ENCODE measurements around the gene URB2.
"Not testable (repeated sequence)": the region's sequence is repeated elsewhere in the genome, so short reads cannot be mapped to it uniquely, and the experiment has no call there.

Gene URB2

GRCh38 chr1:229617351-229618100, 8.5 kb upstream of the URB2 start:
- no peak for DNase-seq

- no peak for DNase-seq
These were observed 7.0 kb upstream of the URB2 start for GRCh38 chr1:229619002-229619401.

- DNase-seq = no peak
These were observed 6.4 kb upstream of the URB2 start for GRCh38 chr1:229619614-229620013.

GRCh38 chr1:229620876-229621275, 5.2 kb upstream of the URB2 start:
- peak; percentile 47 for DNase-seq

- DNase-seq = peak; percentile 44
These were observed 4.4 kb upstream of the URB2 start for GRCh38 chr1:229621663-229622062.

GRCh38 chr1:229622641-229623120, 3.4 kb upstream of the URB2 start:
- not testable (repeated sequence) for DNase-seq

- DNase-seq = no peak
These were observed 2.8 kb upstream of the URB2 start for GRCh38 chr1:229623225-229623624.

GRCh38 chr1:229623838-229624237, 2.2 kb upstream of the URB2 start:
- DNase-seq = no peak

GRCh38 chr1:229624521-229625070, 1.5 kb upstream of the URB2 start:
- no peak for DNase-seq

GRCh38 chr1:229625071-229625914, 754 bp upstream of the URB2 start:
- DNase-seq = peak; percentile 38

GRCh38 chr1:229627003-229627402, 956 bp downstream of the URB2 start:
- DNase-seq = no peak

- peak; percentile 78 for DNase-seq
These were observed 3.2 kb downstream of the URB2 start for GRCh38 chr1:229629261-229629660.

GRCh38 chr1:229631148-229631547, 5.1 kb downstream of the URB2 start:
- no peak for DNase-seq

GRCh38 chr1:229631966-229632365, 5.9 kb downstream of the URB2 start:
- no peak for DNase-seq

GRCh38 chr1:229636042-229636441, 10.0 kb downstream of the URB2 start:
- no peak for DNase-seq

- no peak for DNase-seq
These were observed 11.7 kb downstream of the URB2 start for GRCh38 chr1:229637746-229638145.

- DNase-seq = no peak
These were observed 14.4 kb downstream of the URB2 start for GRCh38 chr1:229640455-229640854.

GRCh38 chr1:229641306-229641705, 15.3 kb downstream of the URB2 start:
- DNase-seq = no peak

- no peak for DNase-seq
These were observed 16.3 kb downstream of the URB2 start for GRCh38 chr1:229642376-229642775.

- DNase-seq = no peak
These were observed 16.9 kb downstream of the URB2 start for GRCh38 chr1:229642970-229643369.

- no peak for DNase-seq
These were observed 18.1 kb downstream of the URB2 start for GRCh38 chr1:229643996-229644745.

GRCh38 chr1:229645324-229645993, 19.4 kb downstream of the URB2 start:
- no peak for DNase-seq
